Esophagus squamous epithelium (tissue), 4 donors: Measurements from ENCODE around the gene AKR1A1.

Source experiments
- CTCF ChIP-seq, 6 experiments: fragments of 450-650 bp in 4 of 6; fragments of 200-600 bp in 2 of 6; sonication (generic) in 2 of 6; IDR thresholded peaks; one replicate each; pipeline ENCODE4 v1.5.1; 2016 to 2019; ENCODE audit warnings: antibody characterized with exemption in 6 of 6, mild to moderate bottlenecking in 4 of 6, moderate library complexity in 4 of 6
- POLR2A ChIP-seq, 4 donors: fragments of 450-650 bp; IDR thresholded peaks; one replicate each; pipeline ENCODE4 v1.6.1; 2017; ENCODE audit warnings: antibody characterized with exemption in 4 of 4, mild to moderate bottlenecking in 4 of 4, moderate library complexity in 3 of 4

GRCh38 chr1:45522324-45523104 lies 28.1 kb upstream of the AKR1A1 start:
- TF ChIP-seq POLR2A (IDR thresholded peaks at IDR 0.05) (peak in 2 of 4 donors; percentile 16 to 25), CTCF (IDR thresholded peaks at IDR 0.05) (no peak)
